Sigmoid colon (tissue), 4 donors: ENCODE results near the gene SERPINA9.

Experiments
- POLR2A ChIP-seq, 2 donors: fragments of 450-650 bp; IDR thresholded peaks; one replicate each; pipeline ENCODE4 v1.6.1; 2016; ENCODE audit warnings: antibody characterized with exemption in 2 of 2, mild to moderate bottlenecking in 2 of 2, moderate library complexity in 2 of 2
- POLR2AphosphoS5 ChIP-seq, 4 donors: sonication (generic); formaldehyde crosslinking; IDR thresholded peaks; one replicate each; pipeline ENCODE4 v1.6.1; 2017; ENCODE audit warnings: antibody characterized with exemption in 4 of 4
- TF ChIP-seq, protein P1 (sequence below), 4 experiments: fragments of 450-650 bp in 3 of 4; fragments of 200-600 bp in 1 of 4; IDR thresholded peaks; one replicate each; pipeline ENCODE4 v1.5.1; 2016 to 2019; ENCODE audit warnings: antibody characterized with exemption in 4 of 4, mild to moderate bottlenecking in 3 of 4, moderate library complexity in 2 of 4

GRCh38 chr14:94515856-94516255 lies 39.9 kb upstream of the SERPINA9 start:
- TF ChIP-seq, protein P1, sequence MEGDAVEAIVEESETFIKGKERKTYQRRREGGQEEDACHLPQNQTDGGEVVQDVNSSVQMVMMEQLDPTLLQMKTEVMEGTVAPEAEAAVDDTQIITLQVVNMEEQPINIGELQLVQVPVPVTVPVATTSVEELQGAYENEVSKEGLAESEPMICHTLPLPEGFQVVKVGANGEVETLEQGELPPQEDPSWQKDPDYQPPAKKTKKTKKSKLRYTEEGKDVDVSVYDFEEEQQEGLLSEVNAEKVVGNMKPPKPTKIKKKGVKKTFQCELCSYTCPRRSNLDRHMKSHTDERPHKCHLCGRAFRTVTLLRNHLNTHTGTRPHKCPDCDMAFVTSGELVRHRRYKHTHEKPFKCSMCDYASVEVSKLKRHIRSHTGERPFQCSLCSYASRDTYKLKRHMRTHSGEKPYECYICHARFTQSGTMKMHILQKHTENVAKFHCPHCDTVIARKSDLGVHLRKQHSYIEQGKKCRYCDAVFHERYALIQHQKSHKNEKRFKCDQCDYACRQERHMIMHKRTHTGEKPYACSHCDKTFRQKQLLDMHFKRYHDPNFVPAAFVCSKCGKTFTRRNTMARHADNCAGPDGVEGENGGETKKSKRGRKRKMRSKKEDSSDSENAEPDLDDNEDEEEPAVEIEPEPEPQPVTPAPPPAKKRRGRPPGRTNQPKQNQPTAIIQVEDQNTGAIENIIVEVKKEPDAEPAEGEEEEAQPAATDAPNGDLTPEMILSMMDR (IDR thresholded peaks at IDR 0.05): no peak
- TF ChIP-seq POLR2A (IDR thresholded peaks at IDR 0.05) (no peak), POLR2AphosphoS5 (IDR thresholded peaks at IDR 0.05) (no peak)
